HG02798 (cell line): ENCODE measurements around the gene PPP1R37.

Source experiments
- ATAC-seq: cut with Tn5 transposase; IDR thresholded peaks from one replicate; pipeline ENCODE4 v1.9.1; 2021; ENCODE audit warnings: mild to moderate bottlenecking; ENCODE audit not compliant: unreplicated experiment, poor library complexity

The PPP1R37 gene

GRCh38 chr19:45150180-45150579, 57.2 kb downstream of the PPP1R37 start:
- no peak for ATAC-seq

GRCh38 chr19:45150751-45151281, 57.8 kb downstream of the PPP1R37 start:
- no peak for ATAC-seq

DNA sequence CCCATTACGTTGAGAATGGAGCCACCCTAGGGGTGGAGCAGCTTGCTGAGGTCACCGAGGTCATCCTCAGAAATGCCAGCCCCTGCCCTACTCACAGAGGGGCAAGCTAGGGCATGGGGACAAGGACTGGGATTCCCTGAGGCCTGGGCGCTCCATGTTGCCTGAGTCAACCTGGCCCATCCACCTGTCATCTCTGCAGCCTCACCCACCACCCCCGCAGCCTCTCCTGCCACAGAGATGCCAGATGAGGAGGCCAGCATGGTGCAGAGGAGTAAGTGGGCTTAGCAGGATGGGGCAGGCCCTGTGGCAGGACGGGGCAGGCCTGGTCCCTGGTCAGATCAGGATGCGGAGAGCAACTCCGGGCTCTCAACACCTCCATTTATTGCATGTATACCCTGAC, 58.3 kb downstream of the PPP1R37 start:
- ATAC-seq = no peak

DNA sequence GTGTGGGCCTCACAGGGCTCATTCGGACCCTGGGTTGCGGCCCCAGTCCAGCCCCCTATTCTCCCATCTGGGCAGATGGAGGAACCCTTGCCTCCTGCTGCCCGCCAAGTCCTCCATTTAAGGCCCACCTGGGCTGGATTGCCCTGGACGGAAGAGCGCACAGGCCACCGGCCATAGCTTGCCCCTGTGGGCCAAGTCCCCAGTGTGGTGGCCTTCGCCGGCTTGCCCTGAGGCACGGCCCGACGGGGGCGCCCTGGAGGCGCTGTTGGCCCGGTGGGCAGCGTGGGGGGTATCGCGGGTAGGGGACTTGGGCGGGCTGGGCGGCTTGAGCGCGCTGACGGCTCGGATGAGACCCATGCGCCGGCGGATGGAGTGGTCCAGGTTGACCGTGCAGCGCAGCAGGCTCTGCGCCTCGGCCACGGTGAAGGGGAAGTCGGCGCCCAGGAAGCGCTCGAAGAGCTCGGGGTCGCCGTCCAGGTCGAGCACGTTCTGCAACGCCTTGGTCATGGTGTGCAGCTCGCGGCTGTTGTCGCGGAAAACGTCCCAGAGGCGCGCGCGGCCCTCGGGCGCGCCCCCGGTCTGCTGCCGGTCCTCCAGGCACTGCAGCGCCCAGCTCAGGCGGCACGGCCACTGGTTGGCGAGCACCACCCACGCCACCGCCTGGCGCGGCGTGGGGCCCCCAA, 59.0 kb downstream of the PPP1R37 start:
- no peak for ATAC-seq

DNA sequence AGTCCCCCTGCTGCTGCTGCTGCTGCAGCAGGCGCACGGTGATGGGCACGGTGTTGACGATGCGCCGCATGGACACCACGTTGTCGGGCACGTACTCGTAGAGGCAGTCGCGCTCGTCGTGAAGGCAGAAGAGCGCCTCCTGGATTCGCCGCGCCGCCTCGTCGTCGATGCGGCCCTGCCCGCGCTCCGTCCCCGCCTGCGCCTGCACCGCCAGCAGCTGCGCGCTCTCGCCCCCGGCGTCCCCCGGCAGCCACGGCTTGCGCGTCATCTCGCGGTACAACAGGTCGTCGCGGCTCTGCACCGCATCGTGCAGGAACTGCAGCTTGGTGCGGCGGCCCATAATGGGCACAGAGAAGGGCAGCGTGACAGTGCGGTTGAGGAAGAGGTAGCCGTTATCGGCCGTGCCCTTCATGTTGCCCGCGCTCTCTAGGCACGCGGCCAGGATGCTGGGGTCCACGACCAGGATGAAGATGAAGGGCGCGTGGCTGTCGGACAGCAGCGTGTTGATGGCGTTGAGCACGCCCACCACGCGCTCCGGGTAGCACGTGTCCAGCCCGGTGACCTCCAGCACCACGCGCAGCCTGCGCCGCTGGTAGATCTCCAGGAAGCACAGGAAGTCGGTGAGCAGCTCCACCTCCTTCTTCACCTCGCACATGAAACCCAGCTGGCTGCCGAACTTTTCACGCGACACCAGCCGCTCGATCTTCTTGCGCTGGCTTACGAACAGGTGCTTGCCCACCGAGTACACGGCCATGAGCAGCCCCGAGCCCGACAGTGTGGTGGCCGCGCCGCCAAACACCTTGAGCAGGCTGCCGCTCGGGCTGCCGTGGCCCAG, 59.7 kb downstream of the PPP1R37 start:
- no peak for ATAC-seq

- ATAC-seq = no peak
These were observed 60.5 kb downstream of the PPP1R37 start for GRCh38 chr19:45153339-45154063.

DNA sequence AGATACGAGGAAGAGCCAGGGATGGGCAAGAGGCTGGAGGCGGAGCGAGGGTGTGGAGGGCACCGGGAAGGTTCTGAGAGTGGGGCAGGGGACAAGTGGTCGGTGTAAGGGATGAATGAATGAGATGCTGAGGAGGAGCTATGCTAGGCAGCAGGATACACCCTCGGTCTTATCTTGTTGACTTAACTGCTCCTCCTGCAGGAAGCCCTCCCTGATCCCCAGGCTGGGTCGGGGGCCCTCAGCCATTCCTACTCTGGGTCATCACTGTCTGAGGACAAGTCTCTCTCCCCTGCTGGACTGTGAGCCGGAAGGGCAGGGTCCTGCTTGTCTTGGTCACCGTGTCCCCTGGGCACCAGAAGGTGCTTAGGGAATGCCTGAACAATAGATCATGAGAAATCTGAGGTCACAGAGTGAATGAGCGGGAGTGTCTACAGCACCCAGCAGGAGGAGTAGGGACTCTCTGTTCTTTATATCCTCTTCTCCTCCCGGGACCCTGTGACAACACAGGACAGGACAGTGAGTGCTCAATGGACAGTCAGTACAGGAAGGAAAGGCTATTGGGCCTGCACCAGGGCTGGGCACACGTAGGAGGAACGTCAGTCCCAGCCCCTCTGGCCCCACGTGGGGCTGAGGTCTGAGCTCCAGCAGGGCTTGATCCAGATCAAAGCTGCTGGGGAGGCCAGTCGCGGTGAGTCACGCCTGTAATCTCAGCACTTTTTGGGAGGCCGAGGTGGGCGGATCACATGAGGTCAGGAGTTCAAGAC, 61.3 kb downstream of the PPP1R37 start:
- no peak for ATAC-seq

GRCh38 chr19:45156011-45156630, 63.1 kb downstream of the PPP1R37 start:
- ATAC-seq = no peak

DNA sequence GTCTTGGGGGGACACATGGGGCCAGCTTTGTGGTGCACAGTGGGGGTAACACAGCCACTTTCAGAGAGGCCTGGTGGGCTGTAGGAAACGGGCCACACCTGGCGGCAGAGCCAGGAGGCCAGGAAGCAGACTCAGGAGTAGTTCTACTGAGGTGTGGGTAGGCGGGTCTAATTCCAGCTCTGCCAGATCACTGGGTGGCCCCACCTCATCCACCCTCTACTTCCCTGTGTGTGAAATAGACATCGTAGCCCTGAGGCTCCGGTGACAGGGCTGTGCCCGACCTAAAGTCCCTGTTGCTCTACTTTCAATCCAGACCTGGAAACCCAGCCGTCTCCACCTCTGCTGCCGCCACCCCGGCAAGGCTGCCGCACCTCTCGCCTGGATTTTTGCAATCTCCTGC, 63.8 kb downstream of the PPP1R37 start:
- no peak for ATAC-seq

GRCh38 chr19:45158503-45159209, 65.7 kb downstream of the PPP1R37 start:
- no peak for ATAC-seq

GRCh38 chr19:45159210-45159970, 66.4 kb downstream of the PPP1R37 start:
- no peak for ATAC-seq

DNA sequence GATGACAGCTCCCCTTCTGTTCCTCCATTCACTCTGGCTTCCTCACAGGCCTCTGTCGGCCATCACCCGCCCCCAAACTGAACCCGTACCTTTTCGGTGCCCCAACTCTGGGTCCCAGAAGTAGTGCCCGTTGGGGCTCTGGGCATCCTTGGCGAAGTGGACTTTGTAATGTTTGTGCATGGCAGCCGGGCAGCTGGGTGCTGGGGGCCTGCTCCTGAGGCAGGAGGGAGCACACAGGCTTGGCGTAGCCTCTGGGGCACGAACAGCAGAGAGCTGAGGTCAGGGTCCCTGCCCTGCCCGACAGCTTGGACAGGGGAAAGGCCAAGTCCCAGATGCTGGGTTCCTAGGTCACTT, 67.0 kb downstream of the PPP1R37 start:
- ATAC-seq = no peak

- no peak for ATAC-seq
These were observed 68.1 kb downstream of the PPP1R37 start, which contains the start of gene NKPD1 for GRCh38 chr19:45160870-45161737. Gene NKPD1 (minus strand): TSS chr19:45160982. CDS start chr19:45160150, 832 bp downstream.

GRCh38 chr19:45161738-45162607, 69.0 kb downstream of the PPP1R37 start:
- no peak for ATAC-seq

- ATAC-seq = no peak
These were observed 69.7 kb downstream of the PPP1R37 start for GRCh38 chr19:45162608-45163143.

- no peak for ATAC-seq
These were observed 70.2 kb downstream of the PPP1R37 start for GRCh38 chr19:45163156-45163555.
